Measurements from ENCODE around the gene DTWD2.
"Not testable (repeated sequence)": the region's sequence is repeated elsewhere in the genome, so short reads cannot be mapped to it uniquely, and the experiment has no call there.

Gene DTWD2

DNA sequence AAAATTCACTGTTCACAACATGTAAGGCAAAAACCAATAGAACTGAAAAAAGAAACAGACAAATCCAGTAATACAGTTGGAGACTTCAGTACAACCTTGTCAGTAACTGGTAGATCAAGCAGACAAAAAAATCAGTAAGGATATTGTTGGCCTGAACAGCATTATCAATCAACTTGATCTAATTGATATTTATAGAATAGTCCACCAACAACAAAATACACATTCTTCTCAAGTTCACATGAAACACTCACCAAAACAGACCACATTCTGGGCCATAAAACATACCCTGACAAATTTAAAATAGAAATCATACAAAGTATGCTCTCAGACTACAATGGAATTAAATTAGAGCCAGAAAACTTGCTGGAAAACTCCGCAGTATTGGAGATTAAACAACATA lies 56.8 kb downstream of the DTWD2 start:
- H3K4me1 ChIP-seq (ENCODE audit: control insufficient read depth, insufficient read depth, low read length): no peaks in the 10 kb centered on the region
- no peaks in the 10 kb centered on the region for H3K36me3 ChIP-seq (ENCODE audit: control insufficient read depth, insufficient read depth, low read length)
- no peak overlapping the region for H3K4me3 ChIP-seq (ENCODE audit: low read length)
- H3K9me3 ChIP-seq (ENCODE audit: control insufficient read depth, low read length): no peaks in the 10 kb centered on the region
- H3K27me3 ChIP-seq (ENCODE audit: control insufficient read depth, insufficient read depth, low read length): no peaks in the 10 kb centered on the region
- no peak overlapping the region for H3K9ac ChIP-seq (ENCODE audit: low read length)

DNA sequence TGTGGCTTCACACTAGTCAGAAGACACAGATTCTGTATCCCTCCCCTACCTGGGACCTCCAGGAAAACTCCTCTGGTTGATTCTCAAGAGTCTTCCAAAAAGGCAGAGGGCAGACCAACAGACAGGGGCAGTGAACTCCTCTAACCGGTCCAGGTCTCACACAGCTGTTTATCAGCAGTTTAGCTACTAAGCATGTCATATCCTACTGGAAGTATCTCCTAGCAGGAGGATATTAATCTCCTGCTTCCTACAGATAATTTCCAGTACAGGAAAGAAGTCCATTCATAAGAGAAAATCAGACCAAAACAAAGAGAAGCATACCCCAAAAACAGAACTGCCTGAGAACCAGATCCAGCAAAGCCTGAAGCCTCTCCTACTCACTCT lies 64.3 kb downstream of the DTWD2 start:
- Histone ChIP-seq H3K36me3 (ENCODE audit: control insufficient read depth, insufficient read depth, low read length) (no peaks in the 10 kb centered on the region), H3K9ac (ENCODE audit: low read length) (no peak overlapping the region), H3K27me3 (ENCODE audit: control insufficient read depth, insufficient read depth, low read length) (no peaks in the 10 kb centered on the region), H3K4me1 (ENCODE audit: control insufficient read depth, insufficient read depth, low read length) (no peaks in the 10 kb centered on the region), H3K4me3 (ENCODE audit: low read length) (no peak overlapping the region), H3K9me3 (ENCODE audit: control insufficient read depth, low read length) (no peaks in the 10 kb centered on the region)

DNA sequence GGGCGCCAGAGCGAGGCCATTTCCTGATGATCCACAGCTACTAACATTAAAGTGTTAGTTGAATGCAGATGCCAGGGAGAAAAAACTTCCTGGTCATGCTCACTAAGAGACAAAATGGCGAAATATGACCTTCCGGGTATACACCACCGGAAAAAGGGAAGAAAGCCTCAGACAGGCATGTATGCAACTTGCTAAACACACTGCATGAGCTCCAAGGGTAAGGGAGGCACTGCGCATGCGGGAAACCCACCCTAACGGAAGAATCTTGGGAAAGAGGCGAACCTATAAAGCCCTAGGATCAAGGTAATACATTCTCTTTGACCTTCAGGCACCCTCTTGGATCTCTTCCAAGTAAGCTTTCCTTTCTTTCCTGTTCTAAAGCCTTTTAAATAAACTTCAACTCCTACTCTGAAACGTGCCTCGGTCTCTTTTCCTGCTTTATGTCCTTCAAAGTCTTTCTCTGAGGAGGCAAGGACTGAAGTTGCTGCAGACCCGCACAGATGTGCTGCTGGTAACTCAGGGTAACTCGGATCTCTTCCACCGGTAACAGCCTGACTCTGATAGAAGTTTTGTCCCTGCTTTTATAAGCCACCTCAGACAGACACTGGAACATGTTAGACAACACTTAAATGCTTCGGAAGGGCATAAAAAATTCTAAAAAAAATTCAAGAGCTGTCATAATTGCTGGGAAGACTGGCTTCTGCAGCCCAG lies 64.9 kb downstream of the DTWD2 start:
- no peaks in the 10 kb centered on the region for H3K27me3 ChIP-seq (ENCODE audit: control insufficient read depth, insufficient read depth, low read length)
- H3K9ac ChIP-seq (ENCODE audit: low read length): no peak overlapping the region
- no peak overlapping the region for H3K4me3 ChIP-seq (ENCODE audit: low read length)
- no peaks in the 10 kb centered on the region for H3K9me3 ChIP-seq (ENCODE audit: control insufficient read depth, low read length)
- H3K4me1 ChIP-seq (ENCODE audit: control insufficient read depth, insufficient read depth, low read length): no peaks in the 10 kb centered on the region
- no peaks in the 10 kb centered on the region for H3K36me3 ChIP-seq (ENCODE audit: control insufficient read depth, insufficient read depth, low read length)

DNA sequence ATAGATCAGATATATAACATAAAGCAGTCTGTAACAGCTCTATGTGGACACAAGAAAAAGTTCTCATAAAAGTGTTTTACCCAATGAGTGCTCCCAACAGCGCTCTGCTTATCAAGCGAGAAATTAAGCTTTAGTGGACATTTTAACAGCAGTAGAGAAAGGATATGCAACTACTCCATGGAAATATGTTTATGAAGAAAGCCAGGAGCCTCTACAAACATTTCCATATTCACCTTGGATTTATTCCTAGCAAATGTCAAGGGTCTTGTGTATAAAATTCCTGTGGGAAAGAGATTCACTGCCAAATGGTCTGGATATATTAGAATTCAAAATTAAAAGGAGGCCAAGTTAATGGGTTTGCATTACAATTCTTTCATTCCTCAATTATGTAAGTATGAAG lies 66.5 kb downstream of the DTWD2 start:
- Histone ChIP-seq H3K9me3 (ENCODE audit: control insufficient read depth, low read length) (no peaks in the 10 kb centered on the region), H3K36me3 (ENCODE audit: control insufficient read depth, insufficient read depth, low read length) (no peaks in the 10 kb centered on the region), H3K4me1 (ENCODE audit: control insufficient read depth, insufficient read depth, low read length) (no peaks in the 10 kb centered on the region), H3K27me3 (ENCODE audit: control insufficient read depth, insufficient read depth, low read length) (no peaks in the 10 kb centered on the region), H3K4me3 (ENCODE audit: low read length) (no peak overlapping the region), H3K9ac (ENCODE audit: low read length) (no peak overlapping the region)

DNA sequence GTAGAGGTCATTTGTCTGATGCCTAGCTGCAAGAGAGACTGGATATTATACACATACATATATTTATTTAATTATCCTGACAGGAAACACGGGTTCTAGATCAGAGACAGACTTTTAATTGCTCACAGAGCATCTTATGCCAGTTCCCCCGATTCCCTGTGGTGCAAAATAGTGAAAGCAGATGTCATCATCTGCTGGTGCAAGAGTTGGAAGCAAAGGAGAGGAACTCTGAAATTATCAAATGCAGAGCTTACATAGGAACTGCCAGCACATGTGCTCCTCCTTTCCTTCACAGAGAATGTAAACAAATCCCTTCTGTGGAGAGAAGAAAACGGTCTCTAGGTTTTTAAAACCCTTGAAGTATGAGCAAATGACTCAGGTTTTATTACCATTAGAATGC lies 69.3 kb downstream of the DTWD2 start:
- Histone ChIP-seq H3K36me3 (ENCODE audit: control insufficient read depth, insufficient read depth, low read length) (no peaks in the 10 kb centered on the region), H3K4me3 (ENCODE audit: low read length) (no peak overlapping the region), H3K9ac (ENCODE audit: low read length) (no peak overlapping the region), H3K4me1 (ENCODE audit: control insufficient read depth, insufficient read depth, low read length) (no peaks in the 10 kb centered on the region), H3K27me3 (ENCODE audit: control insufficient read depth, insufficient read depth, low read length) (no peaks in the 10 kb centered on the region), H3K9me3 (ENCODE audit: control insufficient read depth, low read length) (no peaks in the 10 kb centered on the region)

DNA sequence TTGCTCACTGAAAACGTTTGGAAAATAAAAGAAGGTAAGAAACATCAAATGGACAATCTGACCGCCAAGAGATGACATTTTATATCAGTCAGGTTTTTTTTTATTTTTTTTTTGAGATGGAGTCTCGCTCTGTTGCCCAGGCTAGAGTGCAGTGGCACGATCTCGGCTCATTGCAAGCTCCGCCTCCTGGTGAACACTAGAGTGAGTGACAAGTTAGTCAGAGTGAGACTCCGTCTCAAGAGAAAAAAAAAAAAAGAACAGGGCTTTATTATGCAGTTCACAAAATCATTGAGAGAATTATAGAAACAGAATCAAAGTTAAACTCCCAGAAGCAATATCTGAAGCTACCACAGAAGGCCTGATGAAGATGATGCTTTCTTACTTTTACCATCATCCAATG lies 70.1 kb downstream of the DTWD2 start:
- no peaks in the 10 kb centered on the region for H3K4me1 ChIP-seq (ENCODE audit: control insufficient read depth, insufficient read depth, low read length)
- H3K9ac ChIP-seq (ENCODE audit: low read length): no peak overlapping the region
- no peaks in the 10 kb centered on the region for H3K9me3 ChIP-seq (ENCODE audit: control insufficient read depth, low read length)
- H3K4me3 ChIP-seq (ENCODE audit: low read length): no peak overlapping the region
- H3K36me3 ChIP-seq (ENCODE audit: control insufficient read depth, insufficient read depth, low read length): no peaks in the 10 kb centered on the region
- no peaks in the 10 kb centered on the region for H3K27me3 ChIP-seq (ENCODE audit: control insufficient read depth, insufficient read depth, low read length)

DNA sequence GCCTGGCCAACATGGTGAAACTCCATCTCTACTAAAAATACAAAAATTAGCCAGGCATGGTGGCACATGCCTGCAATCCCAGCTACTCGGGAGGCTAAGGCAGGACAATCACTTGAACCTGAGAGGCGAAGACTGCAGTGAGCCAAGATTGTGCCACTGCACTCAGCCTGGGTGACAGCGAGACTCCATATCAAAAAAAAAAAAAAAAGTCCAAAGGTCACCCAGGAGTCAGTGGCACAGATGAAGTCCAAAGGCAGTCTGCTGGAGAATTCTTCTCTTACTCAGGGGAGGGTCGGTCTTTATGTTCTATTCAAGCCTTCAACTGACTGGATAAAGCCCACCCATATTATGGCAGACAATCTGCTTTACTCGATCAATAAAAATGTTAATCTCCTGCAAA lies 80.8 kb downstream of the DTWD2 start:
- H3K4me1 ChIP-seq (ENCODE audit: control insufficient read depth, insufficient read depth, low read length); H3K27me3 ChIP-seq (ENCODE audit: control insufficient read depth, insufficient read depth, low read length); H3K9me3 ChIP-seq (ENCODE audit: control insufficient read depth, low read length); H3K36me3 ChIP-seq (ENCODE audit: control insufficient read depth, insufficient read depth, low read length); H3K4me3 ChIP-seq (ENCODE audit: low read length); H3K9ac ChIP-seq (ENCODE audit: low read length): not testable (repeated sequence)

DNA sequence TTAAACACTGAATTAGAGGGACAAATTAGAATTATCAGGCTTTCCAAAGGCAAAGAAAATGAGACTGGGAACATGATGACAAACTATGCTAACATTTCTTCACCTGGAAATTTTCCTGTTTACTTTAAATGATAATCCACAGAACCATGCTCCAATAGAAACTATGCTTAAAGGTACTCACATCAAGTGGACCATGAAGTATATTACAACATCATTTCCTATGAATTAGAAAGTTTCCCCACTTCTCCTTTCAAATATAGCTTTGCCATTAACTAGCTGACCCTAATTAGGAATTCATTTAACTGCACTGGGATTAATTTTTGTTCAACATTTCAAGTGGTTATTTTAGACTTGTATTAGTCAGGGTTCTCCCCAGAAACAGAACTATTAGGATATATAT lies 81.4 kb downstream of the DTWD2 start:
- no peaks in the 10 kb centered on the region for H3K4me1 ChIP-seq (ENCODE audit: control insufficient read depth, insufficient read depth, low read length)
- no peak overlapping the region for H3K9ac ChIP-seq (ENCODE audit: low read length)
- no peak overlapping the region for H3K4me3 ChIP-seq (ENCODE audit: low read length)

DNA sequence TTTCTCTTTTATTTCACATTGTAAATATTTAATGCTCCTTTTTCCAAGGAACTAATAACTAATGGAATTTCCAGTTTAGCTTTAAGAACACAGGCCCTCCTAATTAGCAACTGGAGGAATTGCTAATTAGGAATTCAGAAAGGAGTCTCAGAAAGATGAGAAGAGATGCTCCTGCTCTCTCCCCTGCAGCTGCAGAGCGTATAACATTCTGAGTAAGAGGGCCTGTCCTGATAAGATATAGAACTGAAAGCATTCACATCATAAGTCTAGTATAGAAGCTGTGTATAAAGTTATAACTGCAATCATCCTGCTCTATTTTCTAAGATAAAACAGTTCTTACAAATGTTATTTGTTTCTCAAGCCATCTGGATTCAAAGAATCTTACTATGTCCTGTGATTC lies 83.2 kb downstream of the DTWD2 start:
- H3K4me3 ChIP-seq (ENCODE audit: low read length): no peak overlapping the region
- H3K27me3 ChIP-seq (ENCODE audit: control insufficient read depth, insufficient read depth, low read length): no peaks in the 10 kb centered on the region
- no peaks in the 10 kb centered on the region for H3K9me3 ChIP-seq (ENCODE audit: control insufficient read depth, low read length)
- H3K36me3 ChIP-seq (ENCODE audit: control insufficient read depth, insufficient read depth, low read length): no peaks in the 10 kb centered on the region
- no peaks in the 10 kb centered on the region for H3K4me1 ChIP-seq (ENCODE audit: control insufficient read depth, insufficient read depth, low read length)
- H3K9ac ChIP-seq (ENCODE audit: low read length): no peak overlapping the region

More for the DNA sequence above, 81.4 kb downstream of the DTWD2 start:
- H3K36me3 ChIP-seq (ENCODE audit: control insufficient read depth, insufficient read depth, low read length): no peaks in the 10 kb centered on the region
- H3K27me3 ChIP-seq (ENCODE audit: control insufficient read depth, insufficient read depth, low read length): no peaks in the 10 kb centered on the region
- no peaks in the 10 kb centered on the region for H3K9me3 ChIP-seq (ENCODE audit: control insufficient read depth, low read length)

DNA sequence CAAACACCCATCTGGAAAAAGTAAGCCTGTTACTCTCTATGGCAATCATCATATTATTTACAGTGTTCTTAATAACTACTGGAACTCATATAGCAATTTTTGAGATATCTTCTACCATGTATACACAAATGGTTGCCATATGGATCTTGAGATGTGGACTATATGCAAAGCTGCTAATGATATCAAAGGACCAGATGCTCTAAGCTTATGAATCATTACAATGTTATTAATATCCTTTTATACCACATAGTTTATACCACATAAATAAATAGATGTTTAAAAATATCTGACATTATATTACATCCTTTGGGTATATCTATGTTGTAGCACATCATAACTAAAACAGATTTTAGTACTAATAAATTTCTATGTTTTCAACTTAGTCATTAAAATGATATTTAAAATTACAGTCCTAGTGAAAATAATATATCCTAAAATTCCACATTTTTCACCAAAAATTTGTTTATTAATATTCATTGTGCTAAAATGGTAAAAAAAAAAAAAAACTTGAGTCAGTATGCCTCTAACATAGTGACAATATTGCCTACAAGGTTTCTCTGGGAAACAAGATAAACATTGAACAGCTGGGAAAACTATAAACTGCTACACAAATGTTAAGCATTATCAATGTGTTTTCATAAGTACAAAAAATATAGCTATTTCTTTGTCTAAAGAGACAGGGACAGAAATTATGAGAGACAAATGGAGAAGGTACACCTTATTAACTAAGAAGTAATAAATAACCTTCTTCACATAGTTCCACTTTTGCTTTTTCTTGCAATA lies 85.5 kb downstream of the DTWD2 start:
- no peaks in the 10 kb centered on the region for H3K27me3 ChIP-seq (ENCODE audit: control insufficient read depth, insufficient read depth, low read length)
- H3K36me3 ChIP-seq (ENCODE audit: control insufficient read depth, insufficient read depth, low read length): no peaks in the 10 kb centered on the region
- no peaks in the 10 kb centered on the region for H3K9me3 ChIP-seq (ENCODE audit: control insufficient read depth, low read length)
- H3K9ac ChIP-seq (ENCODE audit: low read length): no peak overlapping the region
- H3K4me3 ChIP-seq (ENCODE audit: low read length): no peak overlapping the region
- no peaks in the 10 kb centered on the region for H3K4me1 ChIP-seq (ENCODE audit: control insufficient read depth, insufficient read depth, low read length)

DNA sequence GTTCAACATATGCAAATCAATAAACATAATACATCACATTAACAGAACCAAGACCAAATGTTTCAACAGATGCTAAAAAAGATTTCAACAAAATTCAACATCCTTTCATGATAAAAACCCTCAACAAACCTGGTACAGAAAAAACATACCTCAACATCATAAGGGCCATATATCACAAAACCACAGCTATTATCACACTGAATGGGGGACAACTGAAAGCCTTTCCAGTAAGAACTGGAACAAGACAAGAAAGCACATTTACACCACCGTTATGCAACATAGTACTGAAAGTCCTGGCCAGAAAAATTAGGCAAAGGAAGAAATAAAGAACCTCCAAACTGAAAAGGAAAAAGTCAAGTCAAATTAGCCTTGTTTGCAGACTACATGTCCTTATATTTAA lies 93.6 kb downstream of the DTWD2 start:
- no peaks in the 10 kb centered on the region for H3K9me3 ChIP-seq (ENCODE audit: control insufficient read depth, low read length)
- no peak overlapping the region for H3K4me3 ChIP-seq (ENCODE audit: low read length)
- no peaks in the 10 kb centered on the region for H3K36me3 ChIP-seq (ENCODE audit: control insufficient read depth, insufficient read depth, low read length)
- no peaks in the 10 kb centered on the region for H3K27me3 ChIP-seq (ENCODE audit: control insufficient read depth, insufficient read depth, low read length)
- H3K4me1 ChIP-seq (ENCODE audit: control insufficient read depth, insufficient read depth, low read length): no peaks in the 10 kb centered on the region
- H3K9ac ChIP-seq (ENCODE audit: low read length): no peak overlapping the region

DNA sequence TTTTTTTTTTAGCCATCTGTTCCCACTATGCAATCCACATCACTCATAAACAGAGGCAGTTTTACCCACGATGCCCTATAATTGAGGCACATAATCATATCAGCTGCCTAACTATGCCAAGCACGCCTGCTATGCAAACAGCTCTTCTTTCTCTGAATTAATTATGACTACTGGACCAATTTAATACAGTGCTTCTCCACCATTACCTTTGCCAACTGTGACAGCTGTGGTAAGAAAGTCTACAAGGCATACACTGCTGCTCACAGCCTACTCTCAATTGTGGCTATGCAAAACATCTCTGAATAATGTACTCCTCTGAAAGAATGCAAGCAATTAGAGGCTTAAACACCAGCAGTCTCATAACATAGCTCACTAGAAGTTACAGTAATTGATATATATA lies 97.1 kb downstream of the DTWD2 start:
- Histone ChIP-seq H3K4me1 (ENCODE audit: control insufficient read depth, insufficient read depth, low read length) (no peaks in the 10 kb centered on the region), H3K27me3 (ENCODE audit: control insufficient read depth, insufficient read depth, low read length) (no peaks in the 10 kb centered on the region), H3K9ac (ENCODE audit: low read length) (no peak overlapping the region), H3K9me3 (ENCODE audit: control insufficient read depth, low read length) (no peaks in the 10 kb centered on the region), H3K4me3 (ENCODE audit: low read length) (no peak overlapping the region), H3K36me3 (ENCODE audit: control insufficient read depth, insufficient read depth, low read length) (no peaks in the 10 kb centered on the region)
